ENCODE results near the gene AHRR.
"Not testable (repeated sequence)": the region's sequence is repeated elsewhere in the genome, so short reads cannot be mapped to it uniquely, and the experiment has no call there.

Gene AHRR

DNA sequence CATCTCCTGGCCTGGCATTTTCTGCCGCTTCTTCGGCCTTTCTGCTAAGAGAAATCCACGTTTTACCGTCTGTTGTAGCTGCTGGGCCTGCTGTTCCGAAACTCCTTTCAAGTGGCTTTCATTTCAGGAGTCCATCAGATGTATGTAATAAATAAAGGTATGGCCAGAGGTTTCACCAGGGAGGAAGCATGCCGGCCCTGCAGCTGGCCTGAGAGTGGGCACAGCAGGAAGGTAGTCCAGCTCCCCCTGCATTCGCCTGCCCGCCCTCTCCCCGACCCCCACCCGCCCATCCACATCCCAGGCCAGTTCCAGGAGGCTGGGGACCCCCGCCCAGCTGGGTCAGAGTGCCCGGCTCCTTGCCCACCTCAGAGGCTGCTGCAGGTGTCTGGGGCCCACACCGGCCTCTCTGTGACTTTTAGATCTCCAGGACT, 75.0 kb downstream of the AHRR start:
- DNase-seq (ENCODE audit: low read depth) = no peak

DNA sequence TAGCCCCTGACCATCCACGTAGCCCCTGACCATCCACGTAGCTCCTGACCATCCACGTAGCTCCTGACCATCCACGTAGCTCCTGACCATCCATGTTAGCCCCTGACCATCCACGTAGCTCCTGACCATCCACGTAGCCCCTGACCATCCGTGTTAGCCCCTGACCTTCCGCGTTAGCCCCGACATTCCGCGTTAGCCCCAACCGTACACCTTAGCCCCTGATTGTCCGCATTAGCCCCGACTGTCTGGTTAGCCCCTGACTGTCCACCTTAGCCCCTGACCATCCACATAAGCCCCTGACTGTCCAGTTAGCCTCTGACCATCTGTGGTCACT, 76.6 kb downstream of the AHRR start:
- not testable (repeated sequence) for DNase-seq (ENCODE audit: low read depth)

DNA sequence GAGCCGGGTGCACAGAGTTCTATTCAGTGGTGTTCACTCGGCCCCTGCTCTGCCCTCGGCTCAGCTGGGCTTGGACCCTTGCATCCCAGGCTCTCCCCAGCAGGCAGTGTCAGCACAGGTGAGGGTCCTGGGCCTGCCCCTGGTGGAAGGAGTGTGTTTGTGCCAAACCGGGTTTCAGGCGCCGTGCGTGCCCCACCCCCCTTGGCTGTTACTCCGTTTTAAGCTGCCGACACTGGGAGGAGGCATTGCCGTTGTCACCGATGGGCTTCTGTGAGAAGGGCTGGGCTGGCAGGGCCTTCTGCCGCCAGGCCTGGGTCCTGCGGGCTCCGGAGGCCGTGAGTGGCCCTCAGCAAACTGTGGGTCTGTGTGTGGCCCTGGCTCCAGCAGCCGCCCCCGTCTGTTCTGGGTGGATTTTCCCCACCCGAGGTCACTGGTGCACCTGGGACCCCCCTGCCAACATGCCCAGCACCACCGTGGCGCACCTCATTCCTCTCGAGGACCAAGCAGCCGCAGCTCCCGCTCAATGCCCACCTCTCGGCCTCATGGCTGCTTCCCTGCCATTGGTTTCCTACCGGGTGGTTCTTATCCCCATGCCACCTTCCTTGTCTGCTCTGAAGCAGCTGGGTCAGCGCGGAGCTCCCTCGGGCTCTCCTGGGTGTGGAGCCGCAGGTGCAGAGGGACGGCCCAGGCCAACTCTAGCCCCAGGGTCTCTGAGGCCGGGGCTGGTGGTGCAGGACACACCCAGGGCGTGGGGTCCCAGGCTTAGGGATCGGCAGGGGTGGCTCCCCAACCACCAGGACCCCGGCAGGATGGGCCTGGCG, 77.2 kb downstream of the AHRR start:
- no peak for DNase-seq (ENCODE audit: low read depth)

DNA sequence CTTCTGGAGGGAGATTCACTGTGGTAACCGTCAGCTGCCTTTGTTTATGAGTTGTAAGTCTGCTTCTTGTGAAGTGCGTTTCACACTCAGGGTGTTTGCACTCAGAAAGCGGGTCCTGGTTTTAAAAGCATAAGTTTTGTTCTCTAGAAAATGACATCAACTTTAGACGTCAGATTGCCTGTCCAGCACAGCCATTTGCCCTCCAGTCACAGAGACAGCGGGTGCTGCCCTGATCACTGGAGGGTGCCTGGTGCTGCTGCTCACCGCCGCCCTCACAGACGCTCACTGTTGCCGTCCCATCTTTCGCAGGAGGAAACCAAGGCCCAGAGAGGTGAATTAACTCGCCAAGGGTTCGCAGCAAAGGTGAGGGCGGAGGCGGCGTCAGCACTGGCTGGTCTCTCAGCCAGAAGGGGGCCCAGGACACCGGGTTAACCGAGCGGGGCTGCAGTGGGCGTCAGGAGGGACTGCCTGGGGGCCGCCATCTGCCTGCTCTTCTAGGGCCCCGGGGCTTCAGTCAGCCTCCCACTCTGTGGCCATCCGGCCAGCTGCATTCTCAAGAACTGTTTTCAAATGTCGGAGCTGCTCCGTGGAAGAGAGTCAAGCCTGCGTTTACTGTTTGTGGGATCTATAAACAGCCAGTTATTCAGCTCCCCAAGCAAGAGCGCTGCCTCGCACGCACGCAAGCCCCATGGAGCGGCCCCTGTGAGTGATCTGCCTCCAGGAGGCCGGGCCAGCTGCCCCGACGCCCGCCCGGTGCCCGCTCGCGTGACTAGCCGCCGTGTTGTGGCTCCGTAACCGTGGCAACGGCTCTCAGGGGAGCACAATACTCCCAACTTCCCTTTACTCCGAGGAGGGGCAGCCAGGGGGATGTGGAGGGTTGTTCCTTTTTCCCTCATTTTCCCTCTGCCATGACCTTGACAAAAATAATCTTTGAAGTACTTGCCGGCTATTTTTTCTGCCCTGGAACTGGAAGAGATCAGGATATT, 78.1 kb downstream of the AHRR start:
- no peak for DNase-seq (ENCODE audit: low read depth)

DNA sequence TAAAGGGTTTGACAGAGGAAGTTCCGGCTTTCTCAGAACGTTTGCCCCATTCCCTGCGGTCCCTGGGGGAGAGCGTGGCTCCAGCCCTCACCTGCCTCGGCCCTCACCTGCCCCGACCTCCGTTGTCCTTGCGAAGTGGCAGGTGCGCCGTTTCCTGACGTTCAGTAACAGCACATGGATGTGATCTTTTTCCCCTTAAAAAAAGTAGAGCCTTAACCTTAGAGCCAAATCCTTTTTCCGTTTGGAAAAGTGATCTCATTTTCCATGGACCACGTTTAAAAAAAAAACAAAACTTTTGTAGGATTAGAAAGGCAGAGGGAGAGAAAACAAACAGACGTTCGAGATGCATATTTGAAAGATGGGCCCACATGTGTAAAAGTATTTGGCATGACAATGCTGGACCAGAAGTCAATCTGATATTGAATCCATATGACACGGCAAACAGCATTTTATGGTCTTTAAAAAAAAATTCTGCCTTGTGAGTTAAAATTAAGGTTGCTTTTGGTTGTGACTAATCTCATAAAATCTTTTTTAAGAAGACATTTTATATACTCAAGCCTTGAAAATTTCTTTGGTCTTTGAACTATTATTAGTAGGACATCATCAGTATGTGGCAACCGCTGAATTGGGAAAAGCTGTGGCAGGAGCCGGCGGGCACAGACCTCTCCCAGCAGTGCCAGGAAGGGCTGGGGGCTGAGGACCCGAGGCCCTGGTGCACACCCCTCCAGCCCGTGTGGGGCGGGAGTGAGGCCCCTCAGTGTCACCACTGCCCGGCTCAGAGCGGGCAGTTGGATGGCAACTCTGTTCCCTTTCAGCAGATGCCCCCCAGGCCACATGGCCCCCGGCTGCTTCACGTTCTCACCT, 79.0 kb downstream of the AHRR start:
- no peak for DNase-seq (ENCODE audit: low read depth)

DNA sequence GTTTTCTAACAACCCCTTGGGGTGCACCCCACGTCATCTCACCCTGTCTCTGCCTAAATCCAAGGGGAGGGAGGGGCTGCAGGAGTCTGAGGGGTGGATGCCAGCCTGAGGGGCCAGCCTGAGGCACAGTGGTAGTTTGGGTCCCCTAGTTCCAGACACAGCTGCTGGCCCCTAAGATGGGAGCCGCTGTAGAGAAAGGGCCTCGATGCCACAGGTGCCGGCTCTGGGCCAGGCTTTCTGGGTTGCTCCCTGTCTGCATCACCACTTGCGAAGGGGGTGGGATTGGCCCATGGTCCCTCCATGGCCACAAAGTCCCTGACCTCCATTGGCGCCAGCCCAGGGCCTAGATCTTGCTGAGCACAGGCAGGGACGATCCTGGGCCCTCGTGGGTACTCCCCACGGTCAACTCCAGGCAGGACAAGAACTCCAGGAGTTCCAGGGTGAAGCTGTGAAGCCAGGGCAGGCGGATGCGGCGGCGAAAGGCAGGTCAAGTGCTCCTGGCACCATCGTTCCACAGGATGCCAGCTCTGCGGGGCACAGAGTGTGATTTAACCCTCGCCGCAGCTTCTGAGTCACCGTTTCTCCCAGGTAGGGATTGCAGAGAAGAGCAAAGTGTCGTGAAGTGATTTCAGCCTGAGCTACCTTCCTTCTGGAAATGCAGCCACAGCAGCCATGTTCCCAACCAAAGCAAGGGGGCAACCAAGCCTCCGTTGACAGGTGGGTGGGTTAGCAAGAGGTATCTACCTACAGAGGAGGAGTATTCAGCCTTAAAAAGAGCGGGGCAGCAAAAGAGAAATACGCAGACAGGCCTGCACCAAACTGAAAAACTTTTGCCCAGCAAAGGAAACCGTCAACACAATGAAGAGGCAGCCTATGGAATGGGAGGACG, 79.9 kb downstream of the AHRR start:
- no peak for DNase-seq (ENCODE audit: low read depth)

DNA sequence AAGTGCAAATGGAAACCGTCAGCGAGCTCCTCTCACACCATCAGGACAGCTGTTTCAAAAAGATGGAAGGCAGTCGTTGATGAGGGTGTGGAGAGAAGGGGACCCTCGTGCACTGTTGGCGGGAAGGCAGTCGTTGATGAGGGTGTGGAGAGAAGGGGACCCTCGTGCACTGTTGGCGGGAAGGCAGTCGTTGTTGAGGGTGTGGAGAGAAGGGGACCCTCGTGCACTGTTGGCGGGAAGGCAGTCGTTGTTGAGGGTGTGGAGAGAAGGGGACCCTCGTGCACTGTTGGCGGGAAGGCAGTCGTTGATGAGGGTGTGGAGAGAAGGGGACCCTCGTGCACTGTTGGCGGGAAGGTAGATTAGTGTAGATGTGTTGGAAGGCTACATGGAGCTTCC, 80.7 kb downstream of the AHRR start:
- not testable (repeated sequence) for DNase-seq (ENCODE audit: low read depth)

DNA sequence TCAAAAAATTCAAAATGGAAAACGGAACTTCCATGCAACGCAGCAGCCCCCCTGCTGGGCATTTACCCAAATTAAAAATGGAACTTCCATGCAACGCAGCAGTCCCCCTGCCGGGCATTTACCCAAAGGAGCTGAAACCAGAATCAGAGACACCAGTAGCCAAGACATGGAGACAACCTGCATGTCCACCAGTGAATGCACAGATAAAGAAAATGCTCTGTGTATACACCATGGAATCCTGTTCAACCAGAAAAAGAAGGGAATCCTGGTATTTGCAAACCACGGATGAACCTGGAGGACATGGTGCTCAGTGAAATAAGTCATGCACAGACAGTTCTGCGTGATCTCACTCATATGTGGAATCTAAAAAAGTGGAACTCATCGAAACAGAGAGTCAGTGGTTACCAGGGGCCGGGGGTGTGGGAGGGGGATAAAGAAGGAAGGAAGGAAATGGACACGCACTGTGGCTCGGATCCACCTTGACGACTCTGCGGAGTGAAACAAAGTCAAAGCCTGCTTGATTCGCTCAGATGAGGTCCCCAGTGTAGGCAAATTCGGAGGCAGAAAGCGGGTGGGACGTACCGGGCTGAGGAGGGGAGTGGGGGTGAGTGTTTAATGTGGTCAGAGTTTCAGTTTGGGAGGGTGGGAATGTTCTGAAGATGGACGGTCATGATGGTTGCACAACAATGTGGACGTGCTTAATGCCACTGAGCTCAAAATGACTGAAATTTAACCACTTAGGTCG, 81.3 kb downstream of the AHRR start:
- DNase-seq (ENCODE audit: low read depth) = no peak

DNA sequence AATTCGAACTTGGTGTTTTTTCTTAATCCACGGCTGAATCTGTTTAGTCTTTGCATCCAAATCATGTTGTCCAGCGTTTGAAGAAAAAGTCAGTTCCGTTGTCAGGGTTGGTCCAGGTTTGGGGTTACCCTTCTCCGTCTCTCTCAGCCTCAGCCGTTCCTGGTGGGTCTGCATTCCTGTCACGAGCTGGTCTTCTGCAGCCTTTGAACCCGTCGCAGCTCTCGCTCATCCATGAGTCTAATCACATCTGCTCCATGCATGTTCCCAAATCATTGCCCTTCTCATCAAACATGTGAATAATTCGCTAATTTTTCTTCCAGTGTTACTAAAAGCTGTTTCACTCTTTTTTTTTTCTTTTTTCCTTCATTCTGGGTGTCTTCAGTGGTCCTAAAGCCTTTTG, 82.5 kb downstream of the AHRR start:
- DNase-seq (ENCODE audit: low read depth) = no peak

DNA sequence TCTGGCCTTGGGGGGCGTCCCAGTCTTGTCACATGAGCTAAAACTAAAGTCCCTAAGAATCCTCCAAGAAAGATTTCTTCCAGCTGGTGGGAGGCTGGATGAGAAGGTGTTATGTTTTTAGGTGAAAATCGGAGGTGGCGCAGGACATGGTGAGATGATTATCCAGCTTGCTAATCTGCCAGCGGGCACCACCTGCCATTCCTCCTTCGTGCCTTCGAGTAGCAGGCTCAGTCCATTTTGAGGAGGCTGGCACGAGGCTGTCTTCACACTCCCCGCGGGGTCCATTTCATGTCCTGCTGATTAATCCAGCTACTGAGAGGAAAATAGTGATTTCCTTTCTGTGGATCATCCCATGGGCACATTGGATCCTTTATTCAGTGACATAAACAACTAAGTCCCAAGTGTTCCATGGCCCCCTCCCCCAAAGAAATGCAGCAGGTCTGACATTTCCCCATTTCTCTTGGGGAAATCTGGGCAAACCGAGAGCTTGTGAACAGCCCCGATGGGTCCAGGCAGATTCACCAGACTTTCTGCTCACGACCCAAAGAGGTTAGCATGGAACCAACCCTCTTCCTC, 83.2 kb downstream of the AHRR start:
- DNase-seq (ENCODE audit: low read depth) = no peak

DNA sequence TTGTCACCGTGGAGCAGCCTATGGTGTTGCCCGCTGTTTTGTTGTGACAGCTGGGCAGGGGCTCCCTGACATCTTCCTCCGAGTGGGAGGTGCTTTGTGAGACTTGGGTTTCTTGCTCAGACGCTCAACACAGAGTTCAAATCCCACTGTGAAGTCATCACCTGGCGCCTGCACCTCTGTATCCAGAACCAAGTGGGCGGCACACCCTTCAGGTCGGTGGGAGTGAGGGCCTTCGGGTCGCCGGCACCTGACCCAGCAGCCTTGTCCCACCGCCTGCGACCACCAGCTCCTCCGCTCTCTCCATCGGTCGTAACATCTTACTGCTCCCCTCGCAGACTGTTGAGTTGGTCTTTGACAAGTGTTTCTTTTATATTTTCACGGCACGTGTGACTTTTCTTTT, 83.9 kb downstream of the AHRR start:
- DNase-seq (ENCODE audit: low read depth) = no peak

DNA sequence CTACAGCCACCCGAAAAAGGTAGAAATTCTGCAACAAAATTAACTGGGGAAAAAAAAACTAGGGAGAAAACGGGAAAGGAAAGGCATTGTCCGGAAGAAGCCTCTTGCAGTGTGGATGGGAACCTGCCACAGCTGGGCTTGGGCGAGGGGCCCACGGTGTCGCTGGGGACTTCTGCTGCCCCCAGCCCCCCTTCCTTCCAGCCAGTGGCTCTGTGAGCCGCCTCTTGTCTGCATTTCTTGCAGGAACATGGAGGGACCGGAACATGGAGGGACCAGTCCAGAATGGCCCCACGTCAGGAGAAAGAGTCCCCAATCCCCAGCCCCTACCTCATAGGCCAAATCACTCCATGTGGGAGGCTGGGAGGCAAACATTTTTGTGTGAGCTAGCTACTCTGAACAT, 84.5 kb downstream of the AHRR start:
- no peak for DNase-seq (ENCODE audit: low read depth)

DNA sequence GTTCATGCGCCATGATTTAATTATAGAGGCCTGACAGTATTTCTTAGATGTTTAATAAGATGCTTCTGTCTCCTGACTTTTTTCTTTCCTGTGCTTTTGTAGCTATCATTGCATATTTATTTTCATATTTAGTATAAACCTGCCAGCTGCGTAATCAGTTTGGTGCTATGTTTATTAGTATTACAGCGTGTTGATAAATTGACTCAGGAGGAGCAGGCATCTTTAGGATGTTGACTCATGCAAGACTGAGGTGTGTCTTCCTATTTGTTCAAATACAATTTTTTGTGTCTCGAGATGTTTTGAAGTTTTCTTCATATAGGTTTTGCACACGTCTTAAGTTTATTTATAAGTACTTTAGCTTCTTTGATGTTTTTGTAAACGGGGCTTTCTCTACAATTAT, 85.5 kb downstream of the AHRR start:
- no peak for DNase-seq (ENCODE audit: low read depth)

DNA sequence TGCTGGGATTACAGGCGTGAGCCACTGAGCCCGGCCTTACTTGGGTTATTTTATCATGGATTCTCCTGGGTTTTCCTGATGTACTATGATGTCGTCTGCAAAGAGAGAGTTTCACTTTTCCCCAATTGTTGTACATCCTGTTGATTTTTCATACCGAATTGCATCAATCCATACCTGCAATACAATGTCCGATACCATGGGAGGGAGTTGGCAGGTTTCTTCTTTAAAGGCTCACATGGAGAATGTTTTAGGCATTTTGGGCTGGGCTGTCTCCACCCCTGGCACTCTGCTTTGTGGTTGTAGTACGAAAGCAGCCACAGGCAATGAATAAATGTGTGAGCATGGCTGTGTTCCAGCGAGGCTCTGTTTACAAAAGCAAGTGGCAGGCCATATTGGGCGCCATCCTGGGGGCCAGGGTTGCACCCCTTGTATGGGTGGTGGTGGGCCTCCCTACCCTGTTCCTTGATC, 86.3 kb downstream of the AHRR start:
- no peak for DNase-seq (ENCODE audit: low read depth)

DNA sequence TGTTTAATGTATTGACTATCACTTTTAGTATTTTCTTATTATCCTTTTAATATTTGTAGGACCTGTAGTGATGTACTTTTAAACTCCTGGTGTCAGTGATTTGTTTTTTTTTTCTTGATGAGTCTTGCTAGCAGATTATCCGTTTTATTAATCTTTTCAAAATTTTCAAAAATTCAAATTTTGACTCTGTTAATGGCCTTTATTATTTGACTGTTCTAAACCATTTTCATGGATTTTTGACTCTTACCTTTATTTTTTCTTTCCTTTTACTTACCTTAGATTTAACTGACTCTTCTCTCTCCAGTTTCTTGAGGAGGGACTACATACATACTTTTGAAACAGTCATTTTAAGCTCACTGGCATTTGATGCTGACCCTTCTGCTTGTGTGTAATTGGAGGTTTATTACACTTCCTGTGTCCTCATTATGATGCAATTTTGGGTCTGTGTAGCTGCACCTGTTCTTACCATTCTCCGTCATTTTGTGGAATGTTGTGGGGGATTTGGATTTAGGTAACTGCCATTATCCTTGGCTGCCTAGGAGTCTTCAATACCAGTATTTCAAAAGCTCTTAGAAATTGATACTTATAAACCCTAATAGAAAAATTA, 89.5 kb downstream of the AHRR start:
- no peak for DNase-seq (ENCODE audit: low read depth)

DNA sequence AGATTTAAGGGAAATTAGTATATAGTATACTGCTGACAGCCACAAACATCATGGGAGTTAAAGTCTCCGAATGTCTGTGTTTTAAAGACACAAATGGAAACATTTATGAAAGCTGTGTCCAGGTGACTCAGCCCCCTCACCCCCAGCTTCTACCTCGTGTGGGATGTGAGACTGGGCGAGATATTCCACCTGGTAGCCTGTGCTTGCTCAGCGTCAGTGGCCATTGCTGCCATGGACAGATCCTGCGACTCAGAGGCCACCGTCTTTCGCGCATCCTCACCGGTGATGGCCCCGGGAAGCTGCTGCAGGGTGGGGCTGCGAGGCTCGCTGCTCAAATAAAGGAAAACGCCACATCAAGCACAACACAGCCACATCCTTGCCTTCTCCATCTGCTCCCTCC, 90.2 kb downstream of the AHRR start:
- no peak for DNase-seq (ENCODE audit: low read depth)

DNA sequence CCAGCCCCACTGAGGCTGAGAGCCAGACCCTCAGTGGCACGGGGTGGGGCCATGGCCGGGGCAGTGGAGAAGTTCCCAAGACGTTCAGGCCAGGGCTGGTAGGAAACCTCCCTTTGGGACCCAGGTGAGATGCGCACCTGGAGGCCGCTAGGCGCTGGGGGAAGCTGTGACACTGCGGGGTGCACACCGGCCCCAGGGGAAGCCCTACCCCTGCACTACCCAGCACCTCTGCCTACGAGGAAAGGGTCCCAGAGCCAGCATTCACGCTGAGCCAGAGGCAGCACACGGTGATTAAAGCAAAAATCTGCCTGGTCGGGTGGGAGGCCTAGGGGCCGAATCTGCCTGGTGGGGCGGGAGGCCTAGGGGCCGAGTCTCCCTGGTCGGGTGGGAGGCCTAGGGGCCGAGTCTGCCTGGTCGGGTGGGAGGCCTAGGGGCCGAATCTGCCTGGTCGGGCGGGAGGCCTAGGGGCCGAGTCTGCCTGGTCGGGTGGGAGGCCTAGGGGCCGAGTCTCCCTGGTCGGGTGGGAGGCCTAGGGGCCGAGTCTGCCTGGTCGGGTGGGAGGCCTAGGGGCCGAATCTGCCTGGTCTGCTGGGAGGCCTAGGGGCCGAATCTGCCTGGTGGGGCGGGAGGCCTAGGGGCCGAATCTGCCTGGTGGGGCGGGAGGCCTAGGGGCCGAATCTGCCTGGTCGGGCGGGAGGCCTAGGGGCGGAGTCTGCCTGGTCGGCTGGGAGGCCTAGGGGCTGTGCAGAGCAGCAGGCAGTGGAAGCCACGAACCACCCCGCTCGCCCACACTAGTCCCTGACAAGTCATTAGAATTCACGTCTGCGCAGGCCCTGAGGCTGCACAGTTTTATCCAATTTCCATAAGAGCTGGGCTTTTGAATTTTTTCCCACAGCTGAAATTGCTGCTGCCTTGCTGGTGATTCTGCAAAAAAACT, 93.7 kb downstream of the AHRR start:
- not testable (repeated sequence) for DNase-seq (ENCODE audit: low read depth)

DNA sequence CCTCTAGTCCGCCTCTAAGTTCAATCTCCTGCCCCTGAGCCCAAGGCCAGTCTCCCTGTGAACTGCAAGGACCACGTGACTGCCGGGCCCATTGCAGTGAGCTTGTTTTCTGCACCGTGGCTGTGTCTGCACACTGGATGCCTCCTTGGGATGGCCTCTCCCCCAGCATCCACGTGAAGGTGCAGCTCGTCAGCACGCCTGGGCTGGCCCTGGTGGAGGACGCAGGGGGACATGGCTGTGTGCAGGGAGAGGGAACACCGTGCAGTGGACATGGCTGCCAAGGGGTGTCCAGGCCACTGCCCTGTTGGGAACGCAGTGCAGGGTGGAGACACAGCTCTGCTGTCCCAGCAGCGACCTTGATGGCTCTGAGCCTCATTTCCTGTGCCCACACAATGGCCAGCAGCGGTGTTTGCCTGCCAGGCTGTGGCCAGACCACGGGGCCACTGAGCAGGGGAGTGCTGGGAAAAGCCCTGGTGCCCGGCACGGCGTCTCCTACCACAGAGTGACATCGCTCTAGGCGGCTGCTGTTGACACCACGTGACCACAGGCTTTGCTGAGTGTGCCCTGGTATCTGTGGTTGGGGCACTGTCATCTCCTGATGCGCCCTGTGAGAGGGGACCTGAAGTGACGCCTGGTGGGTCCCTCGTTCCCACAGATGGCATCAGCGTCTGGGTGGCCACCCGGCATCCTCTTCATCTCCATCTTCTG, 94.6 kb downstream of the AHRR start:
- no peak for DNase-seq (ENCODE audit: low read depth)
